A549 treated with ZK216348 at 1 μM for 4 hours (cell line): ENCODE results near the gene RELL1. TPM values are rescaled to one million over a fixed set of nuclear protein-coding genes. Genes with fewer than 3 reads are reported as not detected.

Source experiments
- total RNA-seq: library from RNA; stranded (reverse); fragments of 200-300 nt; extraction: Qiagen RNA extraction; gene quantifications from 5 replicates; pipeline ENCODE4 v1.2.3, GENCODE V29; 2022; ENCODE audit warnings: low read depth

Gene RELL1
- 4.7 to 7.5 TPM (median 6.3 TPM) in 5 replicates for total RNA-seq

DNA sequence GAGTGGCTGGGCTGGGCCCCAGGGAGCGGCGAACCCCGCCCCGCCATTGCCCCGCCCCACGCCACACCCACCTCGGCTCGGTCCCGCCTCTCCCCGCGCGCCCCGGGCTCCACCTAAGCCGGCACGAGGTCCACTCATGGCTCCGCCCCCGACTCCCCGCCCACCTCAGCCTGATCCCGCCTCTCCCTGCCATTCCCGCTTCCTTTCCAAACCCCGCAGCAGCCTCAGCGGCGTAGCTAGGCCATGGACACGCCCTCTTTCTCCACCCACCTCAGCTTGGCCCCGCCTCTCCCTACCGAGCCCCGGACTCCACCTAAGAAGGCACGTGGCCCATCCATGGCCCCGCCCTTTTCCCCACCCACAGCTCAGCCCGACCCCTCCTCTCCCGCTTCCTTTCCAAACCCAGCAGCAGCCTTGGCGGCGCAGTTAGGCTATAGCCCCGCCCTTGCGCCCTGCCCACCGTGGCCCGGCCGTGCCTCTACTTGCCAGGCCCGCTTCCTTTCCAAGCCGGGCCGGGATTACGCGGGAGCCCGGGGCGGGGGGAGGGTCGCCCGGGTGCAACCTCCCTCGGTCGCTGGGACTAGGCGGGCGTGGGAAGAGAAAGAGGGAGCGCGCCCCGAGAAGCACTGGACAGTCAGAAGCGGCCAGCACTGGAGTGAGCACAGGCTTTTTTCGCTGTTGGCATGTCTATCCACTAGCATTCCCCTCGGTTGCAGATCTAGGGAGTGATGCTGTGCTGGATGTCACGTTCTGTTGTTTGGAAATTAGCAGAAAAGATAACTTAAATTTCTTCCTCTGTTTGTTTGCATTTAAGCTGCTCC lies at the start of gene RELL1:
Gene RELL1 (minus strand): TSS at position 4 of the 821 bp plus-strand sequence. CDS start 89 bp downstream, outside the sequence.

Other genes with a start within 250 kb of the RELL1 start
- 12.4 to 19.7 TPM (median 14.7 TPM) in 5 replicates for gene PGM2, start 140.3 kb upstream of the RELL1 start, total RNA-seq
- gene TBC1D1, start 204.7 kb upstream of the RELL1 start, total RNA-seq, result 24.3 to 32.3 TPM (median 27.4 TPM) in 5 replicates